HFF-Myc (cell line): ENCODE results near the gene KRTAP10-3.

ENCODE experiments used
- DNase-seq: peaks from one replicate; pipeline ENCODE4 v3.0.0-alpha.2; 2011; ENCODE audit warnings: low read depth; ENCODE audit errors: extremely low read depth
- H3K4me3 ChIP-seq: replicated peaks from 2 replicates; pipeline ENCODE4 v1.5.1; 2011; ENCODE audit warnings: low read depth, mild to moderate bottlenecking, control low read depth, low read length
- TF ChIP-seq, protein P1 (sequence below): IDR thresholded peaks from 2 replicates; pipeline ENCODE4 v1.5.1; 2012; ENCODE audit warnings: mild to moderate bottlenecking, low read depth, low read length, control low read depth; ENCODE audit errors: missing control alignments

The KRTAP10-3 gene

DNA sequence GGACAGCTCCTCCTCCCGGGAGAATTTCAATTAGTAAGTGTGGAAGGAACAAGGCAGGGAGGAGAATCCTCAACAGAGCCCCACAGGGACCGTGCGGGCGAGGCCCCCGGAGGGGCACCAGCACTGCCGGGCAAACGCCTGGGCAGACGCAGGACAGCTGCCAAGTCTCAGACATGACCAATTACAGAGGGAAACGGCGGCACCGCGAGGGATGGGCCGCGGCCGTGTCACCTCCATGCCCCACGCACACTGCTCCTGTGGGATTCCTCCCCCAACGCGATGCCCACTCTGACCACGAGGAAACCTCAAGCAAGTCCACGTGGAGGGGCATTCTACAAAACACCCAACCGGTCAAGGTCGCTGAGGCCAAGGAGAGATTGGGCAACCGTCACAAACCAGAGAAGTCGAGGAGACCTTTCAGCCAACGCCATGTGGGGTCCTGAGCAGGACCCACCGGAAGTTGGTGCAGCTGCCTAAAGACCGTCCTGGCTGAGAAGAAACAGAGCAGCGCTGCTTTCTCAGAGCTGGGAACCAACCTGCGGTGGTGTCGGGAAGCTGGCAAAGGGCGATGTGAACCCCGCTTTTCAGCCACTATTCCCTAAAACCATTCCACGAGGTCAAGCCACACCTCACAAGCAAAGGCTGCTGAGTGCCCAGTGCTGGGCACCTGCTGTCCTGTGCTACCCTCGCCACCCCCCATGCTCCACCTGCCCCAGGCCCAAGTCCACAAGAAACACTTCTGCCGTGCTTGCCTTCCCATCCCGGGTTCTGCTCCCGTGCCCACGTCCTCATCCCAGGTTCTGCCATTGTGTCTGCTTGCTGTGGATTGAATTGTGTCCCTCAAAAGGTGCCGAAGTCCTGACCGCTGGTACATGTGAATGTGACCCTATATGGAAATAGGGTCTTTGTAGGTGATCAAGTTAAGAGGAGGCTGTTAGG lies 13.5 kb upstream of the KRTAP10-3 start:
- H3K4me3 ChIP-seq: no peak overlapping the region
- no peak for DNase-seq
- TF ChIP-seq, protein P1, sequence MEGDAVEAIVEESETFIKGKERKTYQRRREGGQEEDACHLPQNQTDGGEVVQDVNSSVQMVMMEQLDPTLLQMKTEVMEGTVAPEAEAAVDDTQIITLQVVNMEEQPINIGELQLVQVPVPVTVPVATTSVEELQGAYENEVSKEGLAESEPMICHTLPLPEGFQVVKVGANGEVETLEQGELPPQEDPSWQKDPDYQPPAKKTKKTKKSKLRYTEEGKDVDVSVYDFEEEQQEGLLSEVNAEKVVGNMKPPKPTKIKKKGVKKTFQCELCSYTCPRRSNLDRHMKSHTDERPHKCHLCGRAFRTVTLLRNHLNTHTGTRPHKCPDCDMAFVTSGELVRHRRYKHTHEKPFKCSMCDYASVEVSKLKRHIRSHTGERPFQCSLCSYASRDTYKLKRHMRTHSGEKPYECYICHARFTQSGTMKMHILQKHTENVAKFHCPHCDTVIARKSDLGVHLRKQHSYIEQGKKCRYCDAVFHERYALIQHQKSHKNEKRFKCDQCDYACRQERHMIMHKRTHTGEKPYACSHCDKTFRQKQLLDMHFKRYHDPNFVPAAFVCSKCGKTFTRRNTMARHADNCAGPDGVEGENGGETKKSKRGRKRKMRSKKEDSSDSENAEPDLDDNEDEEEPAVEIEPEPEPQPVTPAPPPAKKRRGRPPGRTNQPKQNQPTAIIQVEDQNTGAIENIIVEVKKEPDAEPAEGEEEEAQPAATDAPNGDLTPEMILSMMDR: no peak

DNA sequence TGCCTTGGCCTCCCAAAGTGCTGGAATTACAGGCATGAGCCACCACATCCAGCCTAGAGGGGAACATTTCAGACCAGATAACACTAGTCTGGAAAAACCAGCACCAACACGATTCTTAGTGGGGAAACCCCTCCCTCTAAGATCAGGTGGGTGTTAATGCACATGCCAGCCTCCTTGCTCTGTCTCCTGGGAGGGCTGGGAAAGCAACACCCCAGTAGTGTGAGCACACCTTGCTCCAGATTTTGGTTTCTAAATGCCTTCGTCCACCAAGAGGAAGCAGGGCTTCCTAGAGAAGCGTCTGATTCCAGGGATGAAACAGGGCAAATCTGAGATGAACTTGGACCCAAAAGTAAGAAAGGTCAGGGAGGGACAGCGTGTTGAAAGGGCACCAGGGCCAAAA lies 12.7 kb upstream of the KRTAP10-3 start:
- TF ChIP-seq, protein P1: no peak
- DNase-seq: no peak

DNA sequence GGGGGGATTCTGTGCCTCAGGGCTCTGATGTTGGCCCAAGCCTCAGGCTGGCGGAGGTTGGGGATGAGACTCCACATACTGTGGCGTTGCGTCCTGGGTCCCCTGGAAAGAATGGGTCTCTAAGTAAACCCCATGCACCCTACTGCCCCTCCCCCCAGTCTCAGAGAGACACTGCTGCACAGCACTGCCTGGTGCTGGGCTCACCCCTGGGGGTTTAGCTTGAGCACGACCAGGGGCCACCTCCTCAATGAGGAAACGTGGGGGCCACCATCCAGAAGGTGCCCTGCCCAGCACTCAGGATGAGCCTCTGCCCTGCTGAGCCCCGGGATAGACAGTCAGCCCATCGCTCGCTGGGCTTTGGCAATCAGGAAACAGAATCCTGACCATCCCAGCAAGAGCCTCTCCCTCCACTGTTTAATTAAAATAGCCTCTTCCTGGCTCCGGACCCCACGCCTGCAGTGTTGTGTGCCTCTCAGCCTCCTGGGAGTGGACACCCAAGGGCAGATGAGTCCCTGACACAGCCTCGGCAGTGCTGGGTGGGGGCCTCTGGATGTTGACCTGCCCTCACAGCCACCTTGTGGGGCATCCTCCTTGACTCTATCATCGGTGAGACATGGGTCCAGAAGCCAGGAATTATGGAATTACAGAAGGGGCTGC lies 11.4 kb upstream of the KRTAP10-3 start:
- no peak for DNase-seq
- TF ChIP-seq, protein P1: no peak
- no peak overlapping the region for H3K4me3 ChIP-seq

More for the DNA sequence above, 12.7 kb upstream of the KRTAP10-3 start:
- no peak overlapping the region for H3K4me3 ChIP-seq

DNA sequence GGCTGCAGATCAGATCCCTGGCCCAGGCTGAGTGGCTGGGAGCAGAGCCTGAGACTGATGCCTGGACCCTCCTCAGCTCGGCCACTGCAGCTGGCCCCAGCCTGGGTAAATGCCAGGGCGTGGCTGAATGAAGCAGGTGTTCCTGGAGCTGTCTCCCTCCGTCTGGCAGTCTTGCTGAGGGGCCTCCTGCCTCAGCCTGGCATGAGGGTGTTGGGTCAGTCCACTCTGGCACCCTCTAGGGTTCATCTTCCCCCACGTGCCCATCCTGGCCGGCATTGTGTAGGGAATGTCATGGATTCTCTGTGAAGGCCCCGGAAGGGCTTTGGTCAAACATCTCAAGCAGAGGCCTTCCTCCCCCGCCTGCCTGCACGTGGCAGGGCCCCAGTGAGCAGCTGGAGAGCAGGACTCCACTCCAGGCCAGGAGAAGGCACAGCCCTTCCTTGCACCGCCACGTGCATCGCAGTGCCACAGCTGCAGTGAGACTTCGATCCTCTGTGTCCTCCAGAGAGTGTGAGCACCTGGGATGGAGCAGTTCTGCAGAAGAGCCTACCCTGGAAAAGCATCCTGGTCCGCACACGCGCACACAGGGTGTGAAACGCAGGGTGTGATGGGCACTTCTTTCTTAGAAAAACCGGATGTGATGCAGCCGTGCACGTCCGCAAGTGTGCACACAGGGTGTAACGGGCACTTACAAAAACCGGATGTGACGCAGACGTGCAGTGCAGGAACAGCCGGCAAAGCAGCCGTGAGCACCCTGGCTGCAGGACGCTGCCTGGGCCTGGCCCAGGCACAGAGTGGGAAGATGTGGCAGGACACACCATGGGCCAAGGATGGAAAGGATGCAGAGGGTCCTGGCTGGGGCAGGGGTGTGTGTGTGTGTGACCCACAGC lies 10.3 kb upstream of the KRTAP10-3 start:
- TF ChIP-seq, protein P1: no peak
- no peak for DNase-seq
- no peak overlapping the region for H3K4me3 ChIP-seq

DNA sequence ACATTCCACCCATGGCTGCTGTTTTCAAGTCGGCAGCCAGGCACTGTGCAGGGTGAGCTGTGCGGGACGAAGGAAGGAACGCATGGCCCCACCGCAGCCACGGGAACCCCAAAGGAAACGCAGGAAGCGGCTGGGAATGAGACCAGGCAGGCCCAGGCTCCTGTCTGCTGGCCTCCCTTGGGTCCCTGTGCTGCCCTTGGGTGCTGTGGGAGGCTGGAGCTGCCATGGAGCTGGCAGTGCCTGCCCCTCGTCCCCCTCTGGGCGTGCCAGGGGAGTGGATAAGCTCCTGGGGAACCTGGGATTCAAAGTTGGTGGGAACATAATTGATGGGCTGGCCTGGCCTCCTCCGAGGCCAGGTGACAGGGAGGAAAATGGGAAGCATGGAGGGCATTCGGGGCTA lies 9.7 kb upstream of the KRTAP10-3 start:
- H3K4me3 ChIP-seq: no peak overlapping the region
- DNase-seq: no peak
- TF ChIP-seq, protein P1: no peak

DNA sequence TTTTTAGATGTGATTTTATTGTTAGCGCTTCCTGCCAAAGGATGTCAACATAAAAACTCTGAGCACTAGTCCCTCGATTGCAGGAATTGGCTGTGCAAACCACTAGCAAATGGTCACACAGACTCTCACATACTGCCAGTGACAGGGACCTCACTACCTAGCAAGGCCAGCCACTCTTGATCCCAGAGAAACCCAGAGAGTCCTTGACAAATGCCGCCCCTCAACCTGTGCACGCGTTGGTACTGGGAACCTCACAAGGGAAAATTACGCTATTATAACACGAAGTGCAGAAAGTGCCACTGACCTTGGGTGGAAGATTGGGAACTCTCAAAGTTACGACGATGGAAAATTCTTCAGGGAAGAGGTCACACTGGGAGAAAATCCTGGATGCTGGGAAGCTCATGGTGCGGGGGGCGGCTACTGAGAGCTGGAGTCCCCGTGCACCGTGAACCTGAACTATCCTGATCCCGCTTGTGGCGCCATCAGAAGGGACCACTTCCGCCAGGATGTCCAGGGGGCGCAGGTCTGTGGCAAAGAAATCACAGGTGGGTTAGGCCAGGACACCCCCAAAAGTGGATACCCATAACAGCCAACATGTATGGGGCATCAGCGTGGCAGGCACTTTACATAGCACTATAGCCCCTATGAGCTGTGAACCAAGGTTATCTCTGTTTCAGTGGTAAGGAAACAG lies 9.0 kb upstream of the KRTAP10-3 start:
- no peak for DNase-seq
- no peak overlapping the region for H3K4me3 ChIP-seq
- TF ChIP-seq, protein P1: no peak
